HG03342 (cell line): ENCODE results near the gene KDM4B.
A peak's percentile ranks its signal among the peaks of the same experiment; 100 is the strongest.

Experiments
- ATAC-seq: cut with Tn5 transposase; IDR thresholded peaks from one replicate; pipeline ENCODE4 v1.9.1; 2021; ENCODE audit warnings: mild to moderate bottlenecking, moderate library complexity; ENCODE audit not compliant: unreplicated experiment

Gene KDM4B

GRCh38 chr19:5132206-5132560 lies 163.3 kb downstream of the KDM4B start:
- no peak for ATAC-seq

DNA sequence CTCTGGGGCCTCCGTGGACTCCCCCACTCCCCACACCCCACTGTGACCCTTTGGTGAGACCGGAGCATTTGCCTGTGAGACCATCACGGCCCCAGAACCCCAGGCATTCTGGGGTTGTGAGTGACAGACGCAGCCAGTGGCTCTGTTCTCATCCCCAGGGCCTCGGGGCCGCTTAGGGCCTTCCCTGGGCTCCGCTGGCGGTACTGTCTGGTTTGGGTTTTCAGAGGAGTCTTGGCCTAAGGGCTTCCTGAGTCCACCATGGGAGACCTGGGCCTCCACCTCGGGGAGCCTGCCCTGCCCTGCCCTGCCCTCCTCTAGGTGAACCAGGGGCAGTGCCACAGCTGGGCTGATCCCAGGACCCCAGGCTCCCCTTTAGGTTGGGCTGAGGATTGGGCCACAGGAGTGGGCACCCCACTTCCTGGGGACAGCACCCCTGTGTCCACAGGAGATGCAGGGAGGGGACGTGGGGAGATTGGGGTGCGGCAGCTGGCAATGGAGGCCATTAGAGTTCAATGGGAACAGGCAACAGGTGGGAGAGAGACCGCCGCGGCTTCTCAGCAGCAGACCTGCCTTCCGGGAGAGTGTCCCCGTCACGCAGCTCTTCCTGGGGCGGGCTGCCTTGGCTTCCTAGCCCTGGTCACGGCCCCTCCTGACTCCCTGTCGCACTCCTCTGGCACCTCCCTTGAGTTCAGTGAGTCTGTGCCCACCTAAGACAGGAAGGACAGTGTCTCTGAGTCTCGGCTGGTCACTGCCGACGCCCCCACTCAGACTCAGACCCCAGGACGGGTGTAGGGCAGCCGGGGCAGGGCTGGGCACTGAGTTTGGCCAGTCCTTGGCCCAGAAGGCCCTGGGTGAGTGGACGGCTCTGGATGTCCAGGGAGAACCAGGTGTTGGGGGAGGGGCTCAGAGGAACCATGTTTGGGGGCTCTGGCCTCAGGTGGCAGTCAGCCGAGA lies 164.1 kb downstream of the KDM4B start:
- no peak for ATAC-seq

GRCh38 chr19:5133986-5134595 lies 165.2 kb downstream of the KDM4B start:
- ATAC-seq, result no peak

DNA sequence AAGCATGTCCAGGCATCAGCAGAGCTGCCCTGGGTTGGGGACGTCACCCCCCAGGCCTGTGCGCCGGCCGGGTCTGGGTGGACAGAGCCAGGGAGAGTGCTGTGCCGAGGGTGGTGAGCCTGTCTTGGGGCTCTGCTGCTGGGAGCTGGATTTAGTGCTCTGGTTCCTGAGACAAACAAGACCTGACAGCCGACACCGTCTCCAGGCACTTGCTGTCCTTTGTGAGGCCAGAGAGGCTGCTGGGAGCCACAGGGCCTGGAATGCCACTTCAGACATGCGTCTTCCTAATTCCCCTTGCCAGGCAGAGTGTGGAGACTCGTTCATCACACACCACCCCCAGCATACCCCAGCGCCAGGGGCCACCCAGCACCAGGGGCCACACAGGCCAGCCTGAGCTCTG lies 165.8 kb downstream of the KDM4B start:
- ATAC-seq, result no peak

DNA sequence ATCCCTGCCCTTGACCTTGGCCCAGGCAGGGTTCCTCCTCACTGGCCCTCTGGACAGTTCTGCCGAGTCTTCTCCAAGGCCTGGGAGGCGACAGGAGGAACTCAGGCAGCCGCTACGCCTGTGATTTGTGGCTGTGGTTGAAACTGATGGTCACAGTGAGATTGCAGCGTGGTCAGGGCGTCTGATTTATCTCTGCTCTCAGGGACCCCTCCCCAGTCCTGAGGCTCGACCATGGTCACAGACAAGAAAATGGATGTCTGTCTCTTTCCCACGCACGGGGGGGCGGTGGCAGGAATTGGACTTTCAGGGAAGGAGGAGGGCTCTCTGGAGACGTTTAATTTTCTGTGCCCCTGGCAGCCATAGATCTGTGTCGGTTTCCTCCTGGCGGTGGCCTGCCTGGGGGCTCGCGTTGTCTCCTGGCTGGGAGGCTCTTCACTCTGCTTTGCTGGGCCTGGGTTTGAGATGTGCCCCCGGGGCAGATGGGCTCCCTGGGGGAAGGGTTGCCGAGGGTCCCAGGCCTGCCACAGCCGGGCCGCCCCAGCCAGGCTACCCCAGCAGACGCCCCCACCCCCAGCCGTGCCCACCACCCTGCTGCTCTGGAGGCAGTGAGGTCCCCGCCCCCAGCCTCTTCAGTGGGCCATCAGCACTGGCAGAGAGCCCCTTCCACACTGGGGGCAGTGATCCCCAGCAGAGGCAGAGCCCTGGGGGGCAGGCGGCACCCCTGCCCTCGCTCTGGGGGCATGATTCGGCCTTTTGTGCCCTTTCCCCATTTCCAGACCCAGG lies 167.4 kb downstream of the KDM4B start:
- ATAC-seq, result no peak

- ATAC-seq, result no peak
Measured at GRCh38 chr19:5137114-5137513, 168.2 kb downstream of the KDM4B start.

DNA sequence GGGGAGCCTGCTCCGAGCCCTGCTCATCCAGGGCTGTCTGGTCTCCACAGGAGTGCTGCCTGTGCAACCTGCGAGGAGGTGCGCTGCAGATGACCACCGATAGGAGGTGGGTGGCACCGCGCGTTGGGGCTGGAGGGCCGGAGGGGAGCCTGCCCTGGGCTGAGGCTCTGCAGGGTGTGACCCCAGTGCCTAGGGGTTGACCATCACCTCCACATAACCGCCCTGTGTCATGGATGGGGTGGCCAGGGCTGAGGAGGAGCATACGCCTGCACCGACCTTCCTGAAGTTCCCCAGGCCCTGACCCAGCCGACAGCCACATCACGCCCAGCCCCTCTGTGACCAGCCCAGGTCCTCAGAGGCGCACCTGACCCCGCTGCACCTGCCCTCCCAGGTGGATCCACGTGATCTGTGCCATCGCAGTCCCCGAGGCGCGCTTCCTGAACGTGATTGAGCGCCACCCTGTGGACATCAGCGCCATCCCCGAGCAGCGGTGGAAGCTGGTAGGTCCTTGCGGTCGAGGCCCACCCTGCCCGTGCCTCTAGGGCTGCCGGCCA lies 168.7 kb downstream of the KDM4B start:
- no peak for ATAC-seq

GRCh38 chr19:5138606-5139582 lies 170.0 kb downstream of the KDM4B start:
- peak; percentile 54 for ATAC-seq

DNA sequence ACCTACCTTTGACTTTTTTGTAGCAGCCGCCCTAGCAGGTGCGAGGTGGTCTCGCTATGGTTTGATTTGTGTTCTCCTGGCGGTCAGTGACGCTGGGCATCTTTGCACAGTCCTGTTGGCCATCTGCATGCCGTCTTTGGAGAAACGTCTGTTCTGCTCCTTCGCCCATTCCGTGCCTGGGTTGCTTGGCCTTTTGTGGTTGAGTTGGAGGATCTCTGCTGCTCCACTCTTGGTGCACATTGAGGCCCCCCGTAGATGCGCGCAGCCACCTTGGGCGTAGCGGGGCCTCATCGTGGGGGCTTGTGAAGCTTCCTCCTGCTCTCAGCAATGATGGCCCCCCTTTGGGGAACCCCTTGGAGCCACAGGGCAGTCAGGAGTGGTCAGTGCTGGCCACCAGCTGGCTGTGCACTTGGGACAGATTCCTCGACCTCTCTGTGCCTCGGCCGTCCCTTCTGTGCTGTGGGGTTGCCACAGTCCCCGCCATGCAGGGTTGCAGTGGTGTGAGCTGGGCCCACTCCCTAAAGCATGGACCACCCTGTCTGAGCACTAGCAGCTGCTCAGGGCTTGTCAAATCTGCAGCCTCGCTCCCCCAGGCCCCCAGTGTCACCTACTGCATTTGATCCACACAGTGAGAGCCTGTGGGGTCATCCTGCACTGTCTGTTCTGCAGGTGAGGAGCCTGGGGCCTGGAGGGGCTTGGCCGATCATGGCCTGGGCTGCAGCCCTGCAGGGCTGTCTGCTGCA lies 170.8 kb downstream of the KDM4B start:
- no peak for ATAC-seq

DNA sequence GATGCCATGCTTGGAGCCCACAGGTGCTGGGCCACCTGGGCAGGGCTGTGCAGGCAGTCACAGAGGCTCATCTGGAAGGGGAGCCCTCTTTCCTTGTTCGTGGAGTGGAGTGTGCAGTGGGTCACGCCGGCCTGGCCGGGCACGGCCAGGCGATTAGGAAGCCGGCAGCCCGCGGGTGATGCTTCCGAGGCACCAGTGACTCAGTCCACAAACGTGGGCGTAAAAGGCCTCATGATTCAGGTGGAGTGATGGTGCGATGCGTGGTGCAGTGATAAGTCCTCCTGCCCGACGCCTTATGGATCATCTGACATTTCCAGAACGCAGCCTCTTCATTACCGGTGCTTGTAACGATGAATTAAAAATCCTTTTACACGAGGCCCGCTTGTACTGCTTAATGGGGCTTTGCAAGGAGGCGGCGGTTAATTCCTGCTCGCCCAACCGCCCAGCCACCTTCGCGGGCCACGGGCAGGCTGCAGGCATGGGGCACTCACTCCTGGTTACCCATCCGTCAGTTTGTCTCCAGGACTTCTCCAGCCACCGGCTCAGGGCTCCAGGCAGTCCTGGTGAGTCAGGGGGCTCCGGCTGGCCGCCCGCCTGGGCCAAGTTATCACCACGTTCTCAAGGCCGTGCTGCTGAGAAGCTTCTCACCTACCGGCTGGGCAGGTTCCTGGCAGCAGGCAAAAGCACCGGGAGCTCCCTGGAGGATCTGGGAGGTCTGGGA lies 172.4 kb downstream of the KDM4B start:
- no peak for ATAC-seq

DNA sequence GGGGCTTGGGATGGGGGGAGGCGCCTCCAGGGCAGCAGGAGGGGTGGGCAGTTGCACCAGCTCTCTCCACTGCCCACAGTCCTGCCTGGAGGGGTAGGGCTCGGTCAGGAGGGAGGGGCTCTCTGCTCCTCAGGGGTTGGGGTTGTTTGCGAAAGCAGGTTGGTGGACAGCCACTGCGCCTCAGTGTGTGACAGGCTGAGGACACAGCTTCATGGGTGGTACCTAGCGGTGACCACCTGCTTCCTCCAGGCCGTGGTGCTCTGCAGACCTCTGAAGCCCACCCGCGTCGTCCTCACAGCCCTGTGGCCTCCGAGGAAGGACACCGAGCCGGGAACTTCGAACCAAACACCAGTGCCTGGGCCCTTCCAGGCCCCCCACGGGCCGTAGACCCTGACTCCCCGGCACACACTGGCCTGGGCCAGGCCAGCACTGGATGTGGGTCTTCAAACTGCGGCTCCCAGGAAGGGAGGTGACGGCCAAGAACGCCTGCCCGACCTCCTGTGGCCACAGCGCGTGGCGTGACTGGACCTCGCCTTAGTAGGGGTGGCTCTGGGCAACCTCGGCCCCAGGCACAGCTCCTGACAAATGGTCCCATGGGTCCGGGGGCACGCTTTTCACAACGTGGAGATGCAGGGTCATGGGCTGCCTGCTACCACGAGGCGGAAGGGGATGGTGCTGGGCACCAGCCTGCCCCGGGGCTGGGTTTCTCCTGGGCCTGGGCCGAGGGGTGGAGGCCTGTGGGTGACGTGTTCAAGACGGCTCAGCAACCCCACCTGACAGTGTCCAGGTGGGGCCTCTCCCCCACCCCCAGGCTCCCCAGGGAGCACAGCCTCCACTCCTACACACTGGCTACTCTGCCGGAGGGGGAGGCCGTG lies 173.2 kb downstream of the KDM4B start:
- no peak for ATAC-seq

GRCh38 chr19:5142725-5143097 lies 173.8 kb downstream of the KDM4B start:
- ATAC-seq, result no peak

DNA sequence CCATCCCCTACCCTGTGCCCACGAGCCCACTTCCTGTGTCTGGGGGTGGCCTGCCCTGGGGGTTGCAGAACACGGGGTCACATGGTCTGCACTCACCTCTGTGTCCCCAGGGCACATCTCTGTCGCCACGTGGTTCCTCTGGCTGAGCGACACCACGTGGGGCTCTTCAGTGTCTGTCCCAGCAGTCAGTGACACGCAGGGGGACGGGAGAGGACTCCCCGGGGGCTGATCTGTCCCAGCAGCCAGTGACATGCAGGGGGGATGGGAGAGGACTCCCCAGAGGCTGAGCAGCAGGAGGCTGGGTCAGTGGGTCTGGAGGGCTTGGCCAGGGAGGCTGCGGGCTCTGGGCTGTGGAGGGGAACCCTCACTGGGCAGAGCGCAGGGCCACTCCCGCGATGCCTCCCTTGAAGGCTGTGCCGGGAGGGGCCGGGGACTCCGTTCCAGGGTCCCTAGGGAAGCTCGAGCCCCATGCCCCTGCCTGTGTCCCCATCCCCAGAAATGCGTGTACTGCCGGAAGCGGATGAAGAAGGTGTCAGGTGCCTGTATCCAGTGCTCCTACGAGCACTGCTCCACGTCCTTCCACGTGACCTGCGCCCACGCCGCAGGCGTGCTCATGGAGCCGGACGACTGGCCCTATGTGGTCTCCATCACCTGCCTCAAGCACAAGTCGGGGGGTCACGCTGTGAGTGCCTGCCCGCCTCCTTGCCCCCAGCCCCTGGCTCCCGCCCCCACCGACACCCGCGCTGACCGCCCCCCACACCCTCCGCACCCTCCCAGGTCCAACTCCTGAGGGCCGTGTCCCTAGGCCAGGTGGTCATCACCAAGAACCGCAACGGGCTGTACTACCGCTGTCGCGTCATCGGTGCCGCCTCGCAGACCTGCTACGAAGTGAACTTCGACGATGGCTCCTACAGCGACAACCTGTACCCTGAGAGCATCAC lies 174.8 kb downstream of the KDM4B start:
- no peak for ATAC-seq

DNA sequence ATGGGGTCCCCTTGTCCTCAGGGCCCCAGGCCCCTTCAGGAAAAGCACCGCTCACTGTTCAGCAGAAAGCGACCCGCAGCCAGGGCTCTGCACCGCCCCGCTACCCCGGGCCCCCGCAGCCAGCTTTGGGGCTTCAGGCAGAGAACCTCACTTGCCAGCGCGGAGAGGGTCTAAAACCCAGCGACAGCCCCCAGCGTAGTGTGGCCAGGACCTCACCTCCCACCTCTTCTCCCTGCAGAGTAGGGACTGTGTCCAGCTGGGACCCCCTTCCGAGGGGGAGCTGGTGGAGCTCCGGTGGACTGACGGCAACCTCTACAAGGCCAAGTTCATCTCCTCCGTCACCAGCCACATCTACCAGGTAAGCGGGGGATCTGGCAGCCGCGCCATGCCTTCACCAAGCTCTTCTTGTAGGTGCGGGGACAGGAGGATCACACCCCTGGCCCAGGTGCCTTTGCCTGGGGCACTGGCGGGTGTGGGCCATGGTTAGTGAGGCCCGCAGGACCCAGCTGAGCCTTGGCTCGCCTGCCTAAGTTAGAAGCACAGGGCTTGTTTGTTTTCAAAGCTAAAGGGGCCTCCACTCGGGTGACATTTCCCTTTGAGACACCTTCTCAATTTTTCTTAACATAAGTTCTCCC lies 175.7 kb downstream of the KDM4B start:
- no peak for ATAC-seq

- ATAC-seq, result no peak
Measured at GRCh38 chr19:5145521-5146511, 176.9 kb downstream of the KDM4B start.
